GM23248 (cell line): Measurements from ENCODE around the gene CLDND2.

Source experiments
- EZH2 ChIP-seq: fragments of 200-600 bp; sonication (generic); IDR thresholded peaks from 2 replicates; pipeline ENCODE4 v1.6.1; 2018; ENCODE audit warnings: antibody characterized with exemption, mild to moderate bottlenecking; ENCODE audit not compliant: insufficient read depth, poor library complexity, severe bottlenecking
- EZH2phosphoT487 ChIP-seq: fragments of 200-600 bp; sonication (generic); IDR thresholded peaks from 2 replicates; pipeline ENCODE4 v1.6.1; 2018; ENCODE audit warnings: antibody characterized with exemption, moderate library complexity, mild to moderate bottlenecking, low read depth; ENCODE audit not compliant: insufficient read depth

DNA sequence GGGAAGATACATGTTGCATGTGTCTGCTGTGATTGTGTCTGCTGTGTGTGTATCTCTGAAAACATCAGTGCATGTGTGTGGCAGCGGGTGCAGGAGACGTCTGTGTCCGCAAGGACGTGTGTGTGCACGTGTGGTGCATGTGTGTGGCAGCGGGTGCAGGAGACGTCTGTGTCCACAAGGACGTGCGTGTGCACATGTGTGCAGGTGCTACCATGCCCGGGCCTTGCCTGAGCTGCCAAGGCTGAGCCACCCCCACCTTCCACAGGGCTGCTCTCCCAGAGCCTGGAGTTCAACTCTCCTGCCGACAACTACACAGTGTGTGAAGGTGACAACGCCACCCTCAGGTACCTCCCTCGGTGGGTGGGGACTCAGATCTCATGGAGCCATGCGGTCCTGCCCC, 47.0 kb downstream of the CLDND2 start:
- no peak for TF ChIP-seq EZH2
- TF ChIP-seq EZH2phosphoT487, result no peak
